ENCODE measurements around the gene LIPC.

Gene LIPC

GRCh38 chr15:58498821-58499580 lies 67.2 kb downstream of the LIPC start:
- DNase-seq = no peak

DNA sequence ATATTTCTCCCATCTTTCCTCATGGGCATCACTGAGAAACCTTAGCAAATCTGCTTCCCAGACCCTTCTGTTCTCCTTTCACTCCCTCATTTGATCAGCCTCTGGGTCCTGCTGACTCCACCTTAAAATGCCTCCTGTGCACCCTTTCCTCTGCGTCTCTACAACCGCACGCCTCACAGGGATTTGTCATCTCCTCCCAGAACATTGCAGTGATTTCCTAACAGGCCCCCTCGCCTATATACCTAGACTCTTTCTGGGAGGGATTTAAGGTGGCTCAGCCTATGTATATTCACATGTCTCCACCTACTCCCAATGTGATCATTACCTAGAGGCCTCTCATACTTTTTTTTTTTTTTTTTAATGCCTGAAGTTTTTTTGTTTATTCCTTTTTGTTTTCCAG lies 69.2 kb downstream of the LIPC start:
- DNase-seq = no peak

DNA sequence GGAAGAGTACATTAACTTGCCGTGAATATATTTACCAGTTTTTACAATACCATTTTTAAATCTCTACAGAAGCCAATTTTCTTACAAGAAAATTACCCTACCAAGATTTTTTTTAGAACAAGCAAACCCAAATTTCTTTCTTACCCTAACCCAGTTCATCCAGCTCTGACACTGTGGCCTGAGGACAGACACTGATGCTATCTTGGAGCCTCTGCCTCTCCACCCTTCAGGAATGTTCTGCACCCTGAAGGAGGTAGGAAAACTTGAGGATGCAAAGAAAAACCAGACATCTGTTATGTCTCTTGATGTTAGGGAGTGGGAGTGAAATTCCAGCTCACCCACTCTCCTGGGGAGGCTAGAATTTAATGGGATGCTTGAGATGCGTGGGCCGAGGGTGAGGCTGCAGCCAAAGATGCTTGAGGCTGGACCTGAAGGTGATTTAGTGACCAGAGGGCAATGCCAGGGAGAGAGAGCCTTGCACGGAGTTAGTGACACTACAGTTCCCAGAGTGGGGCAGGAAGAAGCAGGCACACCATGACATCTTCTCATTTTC lies 69.9 kb downstream of the LIPC start:
- DNase-seq = no peak

GRCh38 chr15:58503139-58504027 lies 71.6 kb downstream of the LIPC start:
- DNase-seq = no peak

DNA sequence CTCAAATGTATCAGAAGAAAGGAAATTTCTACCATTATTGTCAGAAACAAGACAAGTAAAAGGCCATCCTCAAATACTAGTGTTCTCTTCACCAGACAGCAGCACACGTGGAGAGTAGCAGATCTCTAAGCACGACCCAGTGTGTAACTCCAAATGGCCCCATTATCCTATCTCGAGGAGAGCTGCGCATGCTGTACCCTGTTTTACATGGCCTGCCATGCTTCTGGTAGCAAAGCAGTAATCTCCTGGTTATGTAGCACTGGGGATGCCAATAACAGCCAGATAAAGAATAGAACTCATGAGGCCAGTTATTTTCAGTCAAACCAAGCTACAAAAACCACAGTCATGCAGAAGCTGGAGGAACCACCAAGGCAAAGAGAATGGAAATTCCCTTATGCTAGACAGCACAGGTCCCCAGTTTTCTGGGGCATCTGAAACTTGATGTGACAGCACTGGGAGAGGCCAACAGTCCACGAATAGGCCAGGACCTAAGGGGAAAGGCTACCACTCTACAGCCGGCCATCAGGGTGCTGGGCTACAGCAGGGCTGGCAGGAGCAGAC lies 73.0 kb downstream of the LIPC start:
- no peak for DNase-seq

DNA sequence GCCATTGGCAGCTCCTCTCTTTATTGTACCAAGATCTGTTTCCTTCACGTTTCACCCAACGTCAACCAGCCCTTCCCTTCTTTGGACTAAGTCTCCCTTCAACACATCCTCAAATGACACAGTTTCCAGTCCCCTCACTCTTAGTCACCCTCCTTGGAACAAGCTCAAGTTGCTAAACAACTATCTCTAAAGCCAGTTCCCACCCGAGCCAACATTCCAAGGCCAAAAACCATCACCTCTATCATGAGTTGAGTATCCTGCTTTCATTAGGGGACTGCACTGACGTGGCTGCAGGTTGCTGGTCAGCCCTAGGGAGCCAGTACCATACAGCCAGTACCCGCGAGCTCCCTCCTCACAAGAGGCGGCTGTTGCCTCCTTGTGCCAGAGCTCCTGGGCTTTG lies 73.8 kb downstream of the LIPC start:
- DNase-seq = no peak

- no peak for DNase-seq
These were observed 74.3 kb downstream of the LIPC start for GRCh38 chr15:58506064-58506490.

- DNase-seq = no peak
These were observed 75.2 kb downstream of the LIPC start for GRCh38 chr15:58506783-58507668.

- no peak for DNase-seq
These were observed 77.8 kb downstream of the LIPC start for GRCh38 chr15:58509556-58509955.

DNA sequence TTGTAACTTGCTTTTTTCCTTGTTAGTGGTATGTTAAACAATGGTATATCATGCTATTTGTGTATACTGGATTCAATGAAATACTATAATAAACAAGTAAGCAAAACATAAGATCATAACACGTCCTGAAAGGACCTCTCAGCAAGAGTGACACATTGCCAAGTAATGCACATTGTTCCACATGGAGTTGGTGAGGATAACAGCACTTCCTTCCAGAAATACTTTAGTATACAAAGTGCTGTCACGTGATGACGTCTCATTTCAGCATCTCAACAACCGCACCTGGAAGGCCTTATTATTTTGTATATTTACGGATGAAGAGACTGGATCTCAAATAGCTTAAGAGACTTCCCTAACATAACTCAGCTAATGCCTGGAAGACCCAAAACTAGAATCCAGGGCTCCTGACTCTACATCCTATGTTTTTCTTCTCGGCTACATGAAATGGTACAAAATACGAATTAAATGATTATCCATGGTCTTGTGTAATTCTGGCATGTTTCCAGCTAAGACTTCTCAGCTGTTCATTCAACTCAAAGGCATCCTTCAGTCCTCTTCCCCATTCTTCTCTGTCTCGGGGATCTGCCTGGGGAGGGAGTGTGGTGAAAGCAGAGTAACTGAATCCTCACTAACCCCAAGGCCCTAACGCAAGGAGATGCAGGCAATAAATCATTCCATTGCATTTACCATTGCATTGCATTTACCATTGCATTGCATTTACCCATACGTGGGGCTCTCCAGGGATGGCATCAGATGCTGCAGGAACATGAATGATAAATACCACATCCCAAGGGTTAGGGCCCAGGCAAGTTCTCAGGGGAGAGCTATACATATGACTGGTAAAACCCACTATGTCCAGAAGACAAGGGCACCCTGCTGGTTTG lies 79.2 kb downstream of the LIPC start:
- no peak for DNase-seq

DNA sequence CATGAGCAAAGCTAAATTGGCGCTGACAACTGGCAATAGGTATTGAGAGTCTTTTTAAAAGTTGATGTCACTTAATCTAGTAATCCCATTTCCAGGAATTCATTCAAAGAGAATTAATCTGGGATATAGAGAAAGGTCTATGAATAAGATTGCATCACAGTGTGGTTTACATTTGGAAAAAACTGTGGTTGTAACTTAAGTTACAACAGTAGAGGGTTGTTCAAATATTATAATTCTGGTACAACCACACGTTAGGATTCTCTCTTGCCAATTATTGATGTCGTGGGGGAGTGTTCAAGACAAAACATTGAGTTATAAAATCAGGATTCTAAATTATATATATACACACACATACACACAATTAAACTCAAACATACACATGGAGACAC lies 79.8 kb downstream of the LIPC start:
- no peak for DNase-seq

- no peak for DNase-seq
These were observed 80.7 kb downstream of the LIPC start for GRCh38 chr15:58512522-58512921.

GRCh38 chr15:58513008-58513407 lies 81.2 kb downstream of the LIPC start:
- no peak for DNase-seq

- no peak for DNase-seq
These were observed 82.0 kb downstream of the LIPC start for GRCh38 chr15:58513726-58514336.

GRCh38 chr15:58515807-58516206 lies 84.0 kb downstream of the LIPC start:
- DNase-seq = no peak

DNA sequence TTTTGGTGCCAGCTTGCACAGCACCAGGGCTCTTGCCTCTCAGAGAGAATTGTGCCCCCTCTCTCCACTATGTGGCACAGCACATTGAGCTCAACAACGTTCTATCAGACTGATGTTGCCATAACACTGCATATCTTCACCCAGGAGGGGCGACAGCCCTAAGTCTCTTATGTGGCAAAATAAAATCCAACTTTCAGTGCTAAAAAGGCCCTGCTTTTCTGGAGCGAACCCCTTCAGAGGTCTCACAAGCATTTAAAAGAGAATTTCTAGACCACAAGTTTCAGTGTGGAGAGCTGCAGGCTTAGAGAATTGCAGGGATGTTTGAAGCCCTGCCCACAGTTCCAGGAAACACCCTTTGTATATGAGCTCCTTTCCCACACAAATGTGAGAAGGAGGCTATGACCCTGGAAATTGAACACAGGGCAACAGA lies 85.5 kb downstream of the LIPC start:
- no peak for DNase-seq

DNA sequence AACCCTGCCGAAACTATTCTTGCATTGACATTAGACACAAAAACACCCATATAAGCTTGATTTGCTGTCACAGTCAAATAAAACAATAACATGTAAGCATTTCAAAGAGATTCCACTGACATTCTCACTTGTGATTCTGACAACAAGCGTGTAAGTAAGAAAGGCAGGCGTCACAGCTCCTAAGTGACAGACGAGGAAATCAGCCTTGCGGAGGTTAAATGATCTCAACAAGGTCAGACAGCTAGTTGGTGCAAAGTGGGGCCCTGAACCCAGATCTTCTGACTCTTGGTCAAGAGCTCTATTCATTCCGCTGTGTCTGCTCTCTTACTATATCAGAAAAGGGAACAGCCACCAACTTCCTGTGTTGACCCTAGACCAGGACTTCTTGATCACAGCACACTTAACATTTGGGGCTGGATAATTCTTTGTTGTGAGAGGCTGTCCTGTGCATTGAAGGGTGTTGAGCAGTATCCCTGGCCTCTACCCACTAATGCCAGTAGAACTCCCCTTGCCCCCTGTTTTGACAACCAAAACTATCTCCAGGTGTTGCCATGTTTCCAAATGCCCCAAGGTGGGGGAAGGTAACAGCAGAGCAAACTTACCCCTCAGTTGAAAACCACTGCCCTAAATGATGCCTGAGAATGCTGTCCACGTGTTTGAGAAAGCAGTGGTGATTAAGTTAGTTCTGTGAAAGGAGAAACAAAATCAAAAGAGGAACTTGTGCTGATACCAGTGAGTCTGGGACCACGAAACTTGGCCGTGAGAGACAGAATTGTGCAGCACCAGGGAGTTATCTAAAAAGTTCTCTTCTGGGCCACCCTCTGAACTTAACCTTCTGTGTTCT lies 86.1 kb downstream of the LIPC start:
- DNase-seq = no peak

GRCh38 chr15:58518626-58519025 lies 86.8 kb downstream of the LIPC start:
- DNase-seq = no peak

DNA sequence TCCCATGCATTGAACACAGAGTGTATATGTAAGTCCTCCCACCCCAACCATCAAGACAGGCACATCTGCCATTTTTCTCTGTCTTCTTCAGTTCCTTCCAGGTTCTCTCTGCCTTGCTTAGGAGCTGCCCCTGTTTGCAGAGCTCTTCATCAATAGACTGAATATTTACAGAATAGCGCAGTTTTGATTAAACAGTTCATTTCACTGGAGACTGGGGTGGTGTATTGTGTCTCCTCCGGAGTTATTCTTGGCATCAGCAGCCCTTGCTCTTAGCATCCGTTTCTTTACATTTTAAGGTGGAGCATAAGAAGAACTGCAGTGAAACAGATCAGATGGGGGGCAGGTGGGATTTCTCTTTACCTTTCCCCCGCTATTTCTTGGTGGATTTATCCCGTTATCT lies 87.7 kb downstream of the LIPC start:
- no peak for DNase-seq

DNA sequence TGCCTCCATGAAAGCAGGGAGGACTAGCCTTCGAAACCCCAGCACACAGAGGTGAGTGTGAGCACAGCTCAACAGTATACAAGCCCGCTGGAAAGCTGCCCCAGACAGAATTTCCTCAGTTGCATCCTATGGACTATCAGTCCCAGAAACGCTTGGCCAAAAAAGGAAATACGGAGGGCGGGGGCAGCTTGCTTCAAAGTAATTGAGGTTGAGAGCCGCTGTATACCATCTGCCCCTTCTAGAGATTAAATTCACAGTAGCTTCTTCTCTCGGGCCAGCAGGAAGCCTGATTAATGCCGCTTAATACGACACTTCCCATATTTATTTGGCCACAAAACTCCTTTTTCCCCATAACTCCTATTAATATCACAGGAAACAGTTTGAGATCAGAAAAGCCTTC lies 88.7 kb downstream of the LIPC start:
- DNase-seq = no peak

Measured in KG1 (cell line).